HL-60 (cell line): Measurements from ENCODE around the gene GNB1.

ENCODE experiments used
- CTCF ChIP-seq: IDR thresholded peaks from one replicate; pipeline ENCODE4 v1.5.1; 2011; ENCODE audit warnings: low read length, control low read depth, inconsistent platforms; ENCODE audit not compliant: insufficient read depth
- GABPA ChIP-seq: IDR thresholded peaks from 2 replicates; pipeline ENCODE4 v1.6.1; 2012; ENCODE audit warnings: low read depth
- POLR2AphosphoS5 ChIP-seq: IDR thresholded peaks from 2 replicates; pipeline ENCODE4 v1.6.1; 2012; ENCODE audit warnings: low read depth
- REST ChIP-seq: IDR thresholded peaks from 2 replicates; pipeline ENCODE4 v1.6.1; 2012; ENCODE audit warnings: low read depth; ENCODE audit not compliant: insufficient replicate concordance

GRCh38 chr1:1921901-1922701 lies 31.2 kb upstream of the GNB1 start:
- no peak for TF ChIP-seq CTCF
- no peak for TF ChIP-seq POLR2AphosphoS5
- TF ChIP-seq REST, result no peak
- no peak for TF ChIP-seq GABPA
